ENCODE results near the gene CDK16.
A peak's percentile ranks its signal among the peaks of the same experiment; 100 is the strongest.

Gene CDK16

DNA sequence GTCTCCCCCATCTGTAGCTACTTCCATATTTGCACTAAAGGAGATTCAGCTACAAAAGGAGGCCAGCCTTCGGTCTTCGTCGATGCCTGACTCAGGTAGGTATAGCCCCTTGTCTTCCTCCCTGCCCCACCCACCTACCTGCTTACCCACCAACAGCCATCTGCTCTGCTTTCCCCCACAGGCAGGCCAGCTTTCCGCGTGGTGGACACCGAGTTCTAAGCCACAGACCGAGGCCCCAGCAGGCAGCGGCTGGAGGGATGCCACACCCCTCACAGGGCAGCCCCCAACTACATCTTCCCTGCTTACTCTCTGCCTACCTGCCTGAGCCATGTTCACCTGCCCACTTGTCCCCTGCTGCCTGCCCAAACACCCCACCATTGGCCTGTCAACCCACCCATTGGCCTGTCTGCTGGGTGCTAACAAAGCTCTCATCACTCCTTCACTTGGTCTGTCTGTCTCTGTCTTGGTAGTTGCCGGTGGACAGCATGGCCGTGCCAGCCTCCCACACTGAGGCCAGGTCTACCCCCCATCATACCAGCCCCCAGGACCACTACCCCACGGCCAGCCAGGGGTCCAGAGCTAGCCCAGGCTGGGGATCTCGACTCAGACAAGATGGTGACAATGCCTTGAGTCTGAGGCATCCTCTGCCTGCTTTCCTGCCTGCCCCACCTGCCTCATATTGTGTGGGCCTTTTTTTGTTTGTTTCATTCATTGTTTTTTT lies 10.2 kb downstream of the CDK16 start:
- DNase-seq (ENCODE audit: low spot score): no peak

DNA sequence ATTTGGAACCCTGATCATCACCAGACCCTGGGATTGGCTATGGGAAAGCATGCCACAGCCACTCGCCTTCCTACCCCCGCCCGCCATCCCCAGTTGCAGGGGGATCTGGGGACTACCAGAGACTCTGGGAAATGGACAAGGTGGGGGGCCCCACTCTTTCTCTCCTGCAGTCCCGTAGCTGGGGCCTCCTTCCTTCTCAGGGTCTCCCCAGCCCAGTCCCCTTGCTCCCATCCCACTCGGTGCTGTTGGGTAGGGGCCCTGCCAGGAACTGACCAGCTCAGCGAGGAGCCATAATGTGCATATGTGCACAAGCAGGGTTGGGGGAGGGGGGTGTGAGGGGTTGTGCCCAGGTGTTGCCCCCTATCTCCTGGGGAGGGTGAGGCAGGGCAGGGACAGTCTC lies 10.9 kb downstream of the CDK16 start:
- no peak for DNase-seq (ENCODE audit: low spot score)

DNA sequence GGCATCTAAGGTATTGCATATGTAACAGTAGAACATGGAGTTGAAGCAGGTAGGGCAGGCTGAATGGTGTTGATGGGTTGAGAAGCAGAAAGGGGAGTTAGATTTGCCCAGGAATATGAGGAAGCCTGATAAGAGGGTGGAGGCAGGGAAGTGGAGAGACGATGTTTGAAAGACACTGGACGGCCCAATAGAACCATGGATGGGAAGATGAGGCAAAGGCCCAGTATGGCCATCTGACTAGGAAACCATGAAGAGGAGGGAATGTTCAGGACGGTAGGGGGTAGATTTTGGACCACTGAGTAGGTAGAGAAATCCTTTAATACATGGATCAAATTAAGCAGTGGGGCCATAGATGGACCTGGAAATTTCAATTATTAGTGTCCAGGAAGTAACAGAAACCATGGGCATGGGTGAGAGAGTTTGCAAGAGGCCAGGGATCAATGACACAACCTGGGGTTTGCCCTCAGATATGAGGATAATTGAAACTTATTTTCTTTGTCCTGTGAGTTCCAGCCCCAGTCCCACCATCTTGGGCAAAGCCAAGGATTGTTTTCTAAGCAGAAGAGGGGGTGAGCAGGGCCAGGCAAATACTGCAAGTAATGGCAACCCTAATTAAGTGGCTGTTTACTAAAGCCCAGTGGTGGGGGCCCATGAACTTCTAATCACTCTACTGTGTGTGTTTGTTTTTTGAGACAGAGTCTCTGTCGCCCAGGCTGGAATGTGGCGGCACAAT lies 11.8 kb downstream of the CDK16 start:
- no peak for DNase-seq (ENCODE audit: low spot score)

DNA sequence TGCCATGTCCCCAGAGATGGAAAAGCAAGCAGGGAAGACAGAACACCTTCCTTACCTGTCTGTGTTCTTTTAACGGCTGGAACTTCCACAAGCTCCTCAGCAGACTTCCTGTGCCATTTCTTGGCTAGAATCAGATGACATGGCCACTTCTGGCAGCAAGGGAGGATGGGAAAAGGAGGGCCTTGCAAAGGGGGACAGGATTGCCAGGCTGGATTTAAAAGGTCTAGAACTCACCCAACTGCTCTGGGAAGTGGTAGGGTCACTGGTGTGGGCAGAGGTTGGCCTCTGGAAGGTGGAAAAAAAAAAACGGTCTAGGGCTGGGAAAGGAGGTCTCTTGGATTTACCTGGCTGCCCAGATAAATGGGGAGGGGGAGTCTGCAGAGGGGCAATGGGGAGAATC lies 12.7 kb downstream of the CDK16 start:
- DNase-seq (ENCODE audit: low spot score): no peak

DNA sequence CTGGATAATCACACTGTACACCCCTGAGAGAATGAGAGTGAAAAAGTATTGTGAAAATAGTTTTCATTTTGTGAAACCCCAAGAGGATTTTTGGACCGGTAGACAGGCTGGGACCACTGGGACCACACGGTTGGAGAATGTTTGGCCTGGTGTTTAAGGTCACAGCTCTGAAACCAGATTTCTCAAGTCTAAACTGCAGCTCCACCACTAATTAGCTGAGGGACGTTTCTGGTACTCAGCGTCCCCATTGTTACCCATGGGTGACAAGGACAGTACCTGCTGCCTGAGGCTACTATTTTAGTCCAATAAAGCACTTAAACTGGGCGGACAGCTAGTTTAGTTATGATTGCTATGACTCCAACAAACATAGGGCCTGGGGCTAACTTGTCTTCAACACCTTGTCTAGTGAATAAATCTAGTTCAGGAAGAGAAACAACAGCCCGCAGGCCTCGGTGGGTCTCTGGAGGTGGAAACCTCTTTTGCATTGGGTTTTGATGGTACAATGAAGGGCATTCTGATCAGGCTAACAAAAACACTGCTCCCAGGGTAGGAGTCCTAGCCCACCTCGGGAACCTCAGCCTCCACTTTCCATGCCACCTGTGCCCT lies 13.8 kb downstream of the CDK16 start:
- DNase-seq (ENCODE audit: low spot score): no peak

DNA sequence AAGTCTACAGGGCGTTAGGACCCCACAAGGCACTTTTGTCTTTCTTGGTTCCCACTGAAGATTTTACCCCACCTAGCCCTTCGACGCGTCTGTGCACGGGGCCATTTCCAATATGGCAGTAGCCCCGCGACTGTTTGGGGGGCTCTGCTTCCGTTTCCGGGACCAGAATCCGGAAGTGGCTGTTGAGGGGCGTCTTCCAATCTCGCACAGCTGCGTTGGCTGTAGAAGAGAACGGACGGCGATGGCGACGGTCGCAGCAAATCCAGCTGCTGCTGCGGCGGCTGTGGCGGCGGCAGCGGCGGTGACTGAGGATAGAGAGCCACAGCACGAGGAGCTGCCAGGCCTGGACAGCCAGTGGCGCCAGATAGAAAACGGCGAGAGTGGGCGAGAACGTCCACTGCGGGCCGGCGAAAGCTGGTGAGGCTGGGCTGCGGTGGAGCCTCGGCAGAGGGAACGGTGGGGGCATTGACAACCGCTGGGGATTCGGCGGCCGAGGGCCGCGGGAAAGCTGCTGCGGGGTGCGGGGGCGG lies 14.4 kb downstream of the CDK16 start, which contains the start of gene USP11:
Gene USP11, plus strand, starts transcription at position 207 of the 530 bp plus-strand sequence. Its CDS starts 35 bp downstream, at position 242.
- DNase-seq (ENCODE audit: low spot score): peak; percentile 47

DNA sequence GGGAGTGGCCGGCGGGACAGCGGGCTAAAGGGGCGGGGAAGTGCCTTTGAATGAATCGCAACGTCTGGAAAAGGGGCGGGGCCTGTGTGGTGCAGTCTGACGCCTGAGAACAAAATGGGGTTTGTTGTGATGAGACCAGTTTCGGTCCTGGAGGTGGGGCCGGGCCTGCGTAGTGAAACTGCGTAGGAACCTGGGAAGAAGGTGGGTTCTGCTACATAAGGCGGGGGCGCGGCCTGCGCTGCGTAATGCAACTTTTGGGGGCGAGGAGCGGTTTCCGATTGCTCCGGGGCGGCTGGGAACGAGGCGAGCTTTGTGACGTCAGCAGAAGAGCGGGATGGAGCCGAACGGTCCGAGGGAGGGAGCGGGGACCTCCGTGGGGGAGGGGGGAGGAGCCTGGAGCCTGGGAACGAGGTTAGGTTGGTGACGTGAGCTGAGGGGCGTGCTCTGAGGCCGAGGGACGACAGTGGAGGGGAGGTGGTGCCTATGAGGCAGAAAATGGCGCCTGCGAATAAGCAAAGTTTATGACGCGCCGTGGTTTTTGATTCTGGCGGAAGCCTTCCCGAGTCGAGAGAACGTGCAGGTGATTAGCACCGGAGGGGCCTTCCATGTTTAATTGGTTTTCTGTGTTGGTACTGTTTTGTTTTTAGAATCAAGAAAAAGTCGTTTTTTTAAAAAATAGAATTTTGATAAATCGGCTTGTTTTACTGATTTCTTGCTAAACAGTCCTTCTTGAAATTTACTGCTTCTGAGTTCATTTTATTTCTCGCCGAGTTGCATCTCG lies 15.0 kb downstream of the CDK16 start:
- peak; percentile 96 for DNase-seq (ENCODE audit: low spot score)

DNA sequence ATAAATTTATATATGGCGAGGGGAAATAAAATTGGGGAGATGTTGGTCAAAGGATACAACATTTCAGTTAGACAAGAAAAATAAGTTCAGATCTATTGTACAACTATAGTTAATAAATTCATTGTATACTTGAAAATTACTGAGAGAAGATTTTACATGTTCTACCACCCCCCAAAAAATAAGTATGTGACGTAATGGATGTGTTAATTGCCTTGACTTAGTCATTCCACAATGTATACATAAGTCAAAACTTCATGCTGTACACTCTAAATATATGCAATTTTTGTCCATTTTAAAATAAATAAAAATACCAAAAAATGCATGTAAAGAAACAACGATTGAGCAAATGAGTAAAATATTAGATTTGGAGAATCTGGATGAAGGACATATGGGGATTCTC lies 16.1 kb downstream of the CDK16 start:
- no peak for DNase-seq (ENCODE audit: low spot score)

DNA sequence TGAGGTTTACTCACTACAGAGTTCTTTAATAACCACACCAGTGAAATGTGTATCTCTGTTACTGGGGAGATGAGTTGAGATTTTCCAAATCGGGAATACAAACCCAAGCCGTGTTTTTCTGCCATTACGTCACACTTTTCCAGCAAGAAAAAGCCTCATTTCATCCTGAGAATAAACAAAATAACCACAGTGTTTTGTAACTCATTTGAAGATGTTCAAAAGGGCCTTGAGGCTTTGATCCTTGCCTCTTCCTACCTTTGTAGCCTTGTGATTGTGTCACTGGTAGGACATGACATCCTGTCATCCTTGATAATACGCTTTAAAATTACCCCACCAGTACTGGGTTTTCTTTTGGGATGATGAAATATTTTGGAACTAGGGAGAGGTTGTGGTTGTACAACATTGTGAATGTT lies 17.2 kb downstream of the CDK16 start:
- no peak for DNase-seq (ENCODE audit: low spot score)

DNA sequence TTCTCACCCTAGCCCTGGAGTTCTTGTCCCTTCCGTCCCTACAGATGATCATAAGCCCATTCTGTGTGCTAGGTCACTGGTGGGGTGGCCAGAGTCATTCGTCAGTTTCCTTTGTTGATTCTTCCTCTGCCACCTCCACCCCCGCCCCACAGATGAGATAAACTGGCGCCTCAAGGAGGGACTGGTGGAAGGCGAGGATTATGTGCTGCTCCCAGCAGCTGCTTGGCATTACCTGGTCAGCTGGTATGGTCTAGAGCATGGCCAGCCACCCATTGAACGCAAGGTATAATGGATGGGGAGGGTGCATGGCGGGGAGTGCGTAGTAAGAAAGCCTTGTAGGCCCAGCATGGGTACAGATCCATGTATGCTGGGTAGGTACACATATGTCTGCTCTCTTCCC lies 20.7 kb downstream of the CDK16 start:
- no peak for DNase-seq (ENCODE audit: low spot score)

DNA sequence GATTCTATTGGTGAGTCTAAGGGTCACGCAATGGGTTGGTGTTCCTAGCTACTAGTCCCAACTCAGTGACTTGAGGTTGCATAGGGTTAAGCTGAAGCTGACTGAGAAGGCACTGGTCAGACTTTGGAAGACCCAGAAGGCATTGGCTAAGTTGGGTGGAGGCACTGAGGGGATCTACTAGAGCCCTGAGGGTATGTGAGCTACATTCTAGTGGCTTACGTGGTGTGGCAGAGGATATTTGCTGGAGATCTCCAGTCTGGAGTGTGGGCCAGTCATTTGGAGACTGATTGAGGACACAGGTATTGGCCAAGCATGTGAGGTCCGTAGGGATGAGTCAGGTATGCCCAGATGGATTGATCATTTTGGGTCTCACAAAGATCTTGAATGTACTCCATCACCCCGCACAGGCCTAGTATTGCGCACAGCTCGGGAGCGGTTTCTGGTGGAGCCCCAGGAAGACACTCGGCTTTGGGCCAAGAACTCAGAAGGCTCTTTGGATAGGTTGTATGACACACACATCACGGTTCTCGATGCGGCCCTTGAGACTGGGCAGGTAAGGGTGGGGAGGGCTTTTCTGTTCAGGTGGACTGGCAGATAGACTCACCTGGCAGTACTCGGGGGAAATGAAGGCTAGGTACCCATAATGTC lies 21.5 kb downstream of the CDK16 start:
- no peak for DNase-seq (ENCODE audit: low spot score)

DNA sequence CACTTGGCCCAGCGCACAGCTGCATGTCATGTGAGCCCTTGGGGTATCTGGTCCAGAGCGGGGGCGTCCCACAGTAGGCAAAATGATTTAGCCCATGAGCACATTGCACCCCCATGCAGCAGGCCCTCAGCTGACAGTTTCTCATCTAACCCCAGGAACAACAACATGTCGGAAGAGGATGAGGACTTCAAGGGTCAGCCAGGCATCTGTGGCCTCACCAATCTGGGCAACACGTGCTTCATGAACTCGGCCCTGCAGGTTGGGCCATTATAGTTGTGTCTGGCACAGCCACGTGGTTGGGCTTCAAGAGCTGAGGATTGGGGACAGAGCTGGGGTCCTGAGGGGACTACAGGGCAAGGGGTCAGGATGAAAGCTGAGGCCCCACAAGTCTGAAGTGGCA lies 22.1 kb downstream of the CDK16 start:
- DNase-seq (ENCODE audit: low spot score): no peak

DNA sequence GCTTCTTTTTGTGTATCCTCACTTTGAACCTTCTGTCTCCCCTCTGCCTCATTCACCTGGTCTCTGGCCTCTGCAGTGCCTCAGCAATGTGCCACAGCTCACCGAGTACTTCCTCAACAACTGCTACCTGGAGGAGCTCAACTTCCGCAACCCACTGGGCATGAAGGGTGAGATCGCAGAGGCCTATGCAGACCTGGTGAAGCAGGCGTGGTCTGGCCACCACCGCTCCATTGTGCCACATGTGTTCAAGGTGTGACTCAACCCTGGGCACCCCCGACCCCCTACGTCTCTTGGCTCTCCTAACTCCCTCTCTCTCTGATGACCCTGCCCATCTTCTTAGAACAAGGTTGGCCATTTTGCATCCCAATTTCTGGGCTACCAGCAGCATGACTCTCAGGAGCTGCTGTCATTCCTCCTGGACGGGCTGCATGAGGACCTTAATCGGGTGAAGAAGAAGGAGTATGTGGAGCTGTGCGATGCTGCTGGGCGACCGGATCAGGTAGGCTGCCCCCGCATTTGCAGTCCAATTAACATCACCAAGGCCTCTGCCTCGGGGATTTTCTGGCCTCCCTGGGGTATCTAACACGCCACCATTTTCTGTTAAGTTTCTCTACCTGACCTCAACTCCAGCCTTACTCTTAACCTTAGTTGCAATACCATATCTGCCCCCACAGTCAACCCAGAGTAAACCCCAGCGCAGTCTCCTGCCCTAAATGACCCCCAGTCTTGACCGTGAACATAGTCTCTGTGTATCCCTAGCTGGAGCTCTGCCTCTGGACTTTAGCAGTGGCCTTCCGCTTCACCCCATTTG lies 22.9 kb downstream of the CDK16 start:
- DNase-seq (ENCODE audit: low spot score): no peak

DNA sequence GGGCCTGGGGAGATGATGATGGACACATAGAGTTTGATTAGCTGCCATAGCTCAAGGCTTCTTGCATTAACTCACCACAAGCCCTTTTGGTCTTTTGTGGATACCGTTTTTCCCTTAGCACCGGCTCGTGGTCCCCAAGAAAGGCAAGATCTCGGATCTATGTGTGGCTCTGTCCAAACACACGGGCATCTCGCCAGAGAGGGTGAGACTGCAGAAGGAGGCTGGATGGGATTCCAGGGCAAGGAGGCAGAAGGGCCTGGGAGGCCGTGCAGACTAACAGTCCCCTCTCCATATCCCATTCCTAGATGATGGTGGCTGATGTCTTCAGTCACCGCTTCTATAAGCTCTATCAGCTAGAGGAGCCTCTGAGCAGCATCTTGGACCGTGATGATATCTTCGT lies 23.8 kb downstream of the CDK16 start:
- DNase-seq (ENCODE audit: low spot score): no peak

DNA sequence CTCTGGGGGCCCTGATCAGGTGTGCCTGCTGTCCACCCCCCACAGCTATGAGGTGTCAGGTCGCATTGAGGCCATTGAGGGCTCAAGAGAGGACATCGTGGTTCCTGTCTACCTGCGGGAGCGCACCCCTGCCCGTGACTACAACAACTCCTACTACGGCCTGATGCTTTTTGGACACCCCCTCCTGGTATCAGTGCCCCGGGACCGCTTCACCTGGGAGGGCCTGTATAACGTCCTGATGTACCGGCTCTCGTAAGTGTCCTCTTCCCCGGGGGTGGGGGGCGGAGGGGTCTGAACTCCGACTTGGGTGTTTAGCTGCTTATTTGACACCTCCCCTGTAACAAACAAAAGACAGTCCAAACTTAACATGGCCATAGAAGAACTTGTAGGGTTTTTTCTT lies 24.9 kb downstream of the CDK16 start:
- no peak for DNase-seq (ENCODE audit: low spot score)

DNA sequence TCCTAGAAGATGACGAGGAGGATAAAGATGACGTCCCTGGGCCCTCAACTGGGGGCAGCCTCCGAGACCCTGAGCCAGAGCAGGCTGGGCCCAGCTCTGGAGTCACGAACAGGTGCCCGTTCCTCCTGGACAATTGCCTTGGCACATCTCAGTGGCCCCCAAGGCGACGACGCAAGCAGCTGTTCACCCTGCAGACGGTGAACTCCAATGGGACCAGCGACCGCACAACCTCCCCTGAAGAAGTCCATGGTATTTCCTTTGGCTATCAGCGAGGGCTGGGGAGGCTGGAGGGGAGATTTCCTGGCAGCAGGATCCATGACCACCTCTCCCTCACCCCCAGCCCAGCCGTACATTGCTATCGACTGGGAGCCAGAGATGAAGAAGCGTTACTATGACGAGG lies 26.2 kb downstream of the CDK16 start:
- no peak for DNase-seq (ENCODE audit: low spot score)

DNA sequence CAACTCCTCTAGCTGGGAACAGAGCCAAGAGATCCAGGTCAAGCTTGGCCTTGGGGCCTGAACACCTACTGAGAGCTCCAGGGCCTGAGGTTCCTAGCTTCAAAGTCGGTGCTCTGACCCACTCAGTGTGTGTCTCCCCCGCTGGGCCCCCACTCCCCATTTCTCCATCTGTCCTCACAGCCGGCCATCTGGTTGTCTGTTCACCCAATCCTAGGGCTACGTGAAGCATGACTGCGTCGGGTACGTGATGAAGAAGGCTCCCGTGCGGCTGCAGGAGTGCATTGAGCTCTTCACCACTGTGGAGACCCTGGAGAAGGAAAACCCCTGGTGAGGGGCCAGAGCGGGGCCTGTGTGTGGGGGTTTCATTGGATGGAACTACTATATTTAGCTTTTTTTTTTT lies 26.7 kb downstream of the CDK16 start:
- DNase-seq (ENCODE audit: low spot score): no peak

DNA sequence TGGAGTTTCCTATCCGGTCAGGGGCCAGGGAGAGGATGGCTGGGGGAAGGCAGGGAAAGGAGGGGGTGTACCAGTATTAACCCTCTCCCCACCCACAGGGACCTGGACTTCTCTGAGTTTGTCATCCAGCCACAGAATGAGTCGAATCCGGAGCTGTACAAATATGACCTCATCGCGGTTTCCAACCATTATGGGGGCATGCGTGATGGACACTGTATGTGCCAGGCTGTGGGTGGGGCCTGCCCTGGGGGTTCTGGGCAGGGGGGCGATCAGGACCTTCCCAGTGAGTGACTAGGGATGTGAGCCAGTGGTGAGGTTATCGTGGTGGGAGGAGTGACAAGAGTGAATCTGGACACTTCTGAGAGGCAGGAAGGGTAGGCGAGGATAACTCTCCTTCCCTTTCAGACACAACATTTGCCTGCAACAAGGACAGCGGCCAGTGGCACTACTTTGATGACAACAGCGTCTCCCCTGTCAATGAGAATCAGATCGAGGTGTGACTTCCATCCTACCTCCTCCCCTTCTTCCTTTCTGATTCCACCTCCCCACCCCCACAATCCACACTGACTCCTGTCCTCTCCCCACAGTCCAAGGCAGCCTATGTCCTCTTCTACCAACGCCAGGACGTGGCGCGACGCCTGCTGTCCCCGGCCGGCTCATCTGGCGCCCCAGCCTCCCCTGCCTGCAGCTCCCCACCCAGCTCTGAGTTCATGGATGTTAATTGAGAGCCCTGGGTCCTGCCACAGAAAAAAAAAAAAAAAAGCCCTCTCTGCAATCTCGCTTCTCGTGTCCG lies 28.9 kb downstream of the CDK16 start:
- peak; percentile 39 for DNase-seq (ENCODE audit: low spot score)

DNA sequence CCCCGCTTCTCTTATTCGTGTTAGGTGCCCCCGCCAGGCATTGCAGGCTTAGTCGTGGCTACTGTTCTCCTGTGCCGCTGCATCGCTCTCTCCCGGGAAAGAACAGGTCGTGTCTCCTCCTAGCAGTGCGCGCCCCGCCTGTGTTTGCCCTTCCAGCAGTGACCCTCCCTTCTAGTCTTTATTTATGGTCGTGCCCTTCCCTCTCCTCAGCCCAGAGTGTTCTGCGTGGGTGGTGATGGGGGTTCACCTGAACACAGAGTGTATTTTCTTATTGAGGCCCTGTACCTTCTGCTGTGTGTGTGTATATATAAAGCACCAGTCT lies 29.5 kb downstream of the CDK16 start:
- no peak for DNase-seq (ENCODE audit: low spot score)

DNA sequence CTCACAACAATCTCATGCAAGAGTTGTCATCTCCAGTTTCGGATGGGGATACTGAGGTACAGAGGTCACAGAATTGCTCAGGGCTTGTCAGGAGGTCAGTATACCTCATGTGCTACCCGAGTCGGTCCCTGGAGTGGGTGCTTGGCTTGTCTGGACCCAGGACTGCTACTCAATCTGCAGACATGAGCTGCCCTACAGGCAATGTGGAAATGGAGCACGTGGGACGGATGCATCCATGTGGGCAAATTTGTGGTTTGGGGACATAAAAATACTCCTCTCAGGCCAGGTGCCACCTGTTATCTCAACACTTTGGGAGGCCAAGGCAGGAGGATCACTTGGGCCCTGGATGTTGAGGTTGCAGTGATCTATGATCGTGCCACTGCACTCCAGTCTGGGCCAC lies 30.1 kb downstream of the CDK16 start:
- DNase-seq (ENCODE audit: low spot score): no peak

Measured in kidney tubule cell (primary cell).